Measurements from ENCODE around the gene E2F4. TPM values are rescaled to one million over a fixed set of nuclear protein-coding genes. Genes with fewer than 3 reads are reported as not detected.
A peak's percentile ranks its signal among the peaks of the same experiment; 100 is the strongest.

The E2F4 gene
- total and polyA plus RNA-seq, 2 of the 8 experiments (the other 6 are each of a cell fraction or from before 2014, with no cell fraction given) = 79.9 to 157 TPM

- peak overlapping the region; percentile 17; the same call in 1 of the 2 replicates for H2AFZ ChIP-seq (ENCODE audit: low read length)
- FAIRE-seq = no peak
- H3K4me2 ChIP-seq (ENCODE audit: insufficient read depth in 1 of 2, low read depth in 2 of 2, low read length in 2 of 2) = peak overlapping the region; percentile 67 to 92
- TF ChIP-seq MAX (IDR thresholded peaks at IDR 0.05) (no peak), EZH2 (IDR thresholded peaks at IDR 0.05; ENCODE audit: low read depth, low read length, severe bottlenecking) (peak; percentile 69), E2F6 (IDR thresholded peaks at IDR 0.05) (no peak), BCL11A (IDR thresholded peaks at IDR 0.05; ENCODE audit: low read depth in 2 of 2, low read length in 2 of 2) (no peak), SUZ12 (IDR thresholded peaks at IDR 0.05; ENCODE audit: low read length) (peak; percentile 76), SP2 (IDR thresholded peaks at IDR 0.05; ENCODE audit: low read length) (no peak), SIN3A (conservative IDR thresholded peaks at IDR 0.05 in 1 of 2, IDR thresholded peaks at IDR 0.05 in 1 of 2; ENCODE audit: low read depth in 1 of 2, low read length in 2 of 2) (no peak), GTF2F1 (IDR thresholded peaks at IDR 0.05; ENCODE audit: borderline replicate concordance, low read depth, low read length) (no peak), TAF1 (IDR thresholded peaks at IDR 0.05; ENCODE audit: low read depth, low read length) (no peak), KDM4A (IDR thresholded peaks at IDR 0.05; ENCODE audit: low read depth, low read length, severe bottlenecking) (peak; percentile 32), FOSL1 (IDR thresholded peaks at IDR 0.05; ENCODE audit: insufficient read depth, low read depth, low read length) (no peak)
Observed at GRCh38 chr16:67184453-67184994, 7.4 kb upstream of the E2F4 start.

More at GRCh38 chr16:67184453-67184994, 7.4 kb upstream of the E2F4 start:
- H3K36me3 ChIP-seq (ENCODE audit: control insufficient read depth in 2 of 4, insufficient read depth in 4 of 4, low read length in 3 of 4) = no peaks in the 10 kb centered on the region; a peak in 1 of 8 replicates
- H3K56ac ChIP-seq (replicated peaks; ENCODE audit: insufficient read length, low read depth, low read length) = no peak overlapping the region
- H2BK15ac ChIP-seq (ENCODE audit: low read length) = no peak overlapping the region
- no peak overlapping the region for H3K23ac ChIP-seq (ENCODE audit: insufficient read length)
- no peak overlapping the region for H3K27ac ChIP-seq (ENCODE audit: low read depth, low read length)
- no peaks in the 10 kb centered on the region for H3K79me1 ChIP-seq (ENCODE audit: low read depth, low read length)
- H3K23me2 ChIP-seq (ENCODE audit: low read depth, low read length) = peaks cover 13% of the 10 kb centered on the region; the same call in 1 of the 2 replicates
- no peak overlapping the region for H2BK120ac ChIP-seq (replicated peaks; ENCODE audit: low read depth, low read length)
- H3K4ac ChIP-seq (replicated peaks; ENCODE audit: insufficient read length, low read depth, low read length) = no peak overlapping the region
- WGBS, 2 experiments (ENCODE audit: extremely low coverage in 1 of 2, insufficient coverage in 1 of 2, insufficient read length in 1 of 2, insufficient replicate concordance in 2 of 2, low coverage in 1 of 2, low lambda C conversion rate in 2 of 2, missing lambda C conversion rate in 1 of 2) = 13% methylated on average over 51 of the region's 59 CpGs; no CpG with 5 or more reads in 1 of the 2 experiments
- H3K27me3 ChIP-seq (replicated peaks in 1 of 4; ENCODE audit: control insufficient read depth in 3 of 4, extremely low read depth in 1 of 4, insufficient read depth in 3 of 4, low read length in 3 of 4) = peaks cover 8 to 32% (median 19%) of the 10 kb centered on the region in 4 experiments
- H2BK12ac ChIP-seq (ENCODE audit: low read depth, low read length) = no peak overlapping the region
- H3K4me3 ChIP-seq (ENCODE audit: extremely low read depth in 1 of 4, insufficient read depth in 2 of 4, low read depth in 3 of 4, low read length in 4 of 4) = peak overlapping the region; percentile 73 to 90 (median 85)
- H3K9me3 ChIP-seq (ENCODE audit: insufficient read depth in 2 of 2, low read depth in 1 of 2, low read length in 1 of 2) = no peaks in the 10 kb centered on the region
- ChIA-PET CTCF (ENCODE audit: partially characterized antibody) (interaction anchor here (0.5 to 9.3 kb wide), 28 partner anchors 10 to 459 kb away, joined by 3 to 151 read pairs (median 4); partner anchors contain the start of genes ELMO3, FBXL8, FHOD1 and HSF4), POLR2A (ENCODE audit: partially characterized antibody) (interaction anchor here (0.7 to 4.0 kb wide), 10 partner anchors 10 to 62 kb away, joined by 3 to 19 read pairs (median 4); partner anchors contain the start of genes HSF4 and NOL3)
- H4K5ac ChIP-seq (ENCODE audit: insufficient read length, low read depth, low read length) = no peak overlapping the region
- no peak overlapping the region; the same call in 1 of the 2 replicates for H3K18ac ChIP-seq (ENCODE audit: extremely low read depth, low read length)
- peaks cover 0 to 5% of the 10 kb centered on the region in 2 experiments; a peak in 1 of 4 replicates for H3K79me2 ChIP-seq (ENCODE audit: control insufficient read depth in 1 of 2, insufficient read depth in 2 of 2, low read length in 2 of 2)
- no peak overlapping the region for H3K14ac ChIP-seq (ENCODE audit: insufficient read length)
- H2AK5ac ChIP-seq (ENCODE audit: low read depth, low read length) = no peak overlapping the region
- H4K91ac ChIP-seq (replicated peaks; ENCODE audit: insufficient read length, low read length) = no peak overlapping the region
- DNase-seq (ENCODE audit: low read depth in 1 of 2, low spot score in 2 of 2) = peak in 1 of 2 experiments; percentile 70
- no peak overlapping the region for H2BK20ac ChIP-seq (ENCODE audit: low read length)
- H2BK5ac ChIP-seq (ENCODE audit: low read depth, low read length) = no peak overlapping the region
- H3K9ac ChIP-seq (replicated peaks in 1 of 4; ENCODE audit: extremely low read depth in 1 of 4, low read depth in 3 of 4, low read length in 3 of 4) = no peak overlapping the region
- H4K8ac ChIP-seq (ENCODE audit: extremely low read depth, insufficient read depth, low read length) = peak overlapping the region; percentile 90
- peaks cover 2 to 22% of the 10 kb centered on the region in 2 experiments for H4K20me1 ChIP-seq (replicated peaks in 1 of 2; ENCODE audit: control insufficient read depth in 1 of 2, insufficient read depth in 2 of 2, low read length in 2 of 2)
- peaks cover 0 to 17% (median 10%) of the 10 kb centered on the region in 4 experiments; a peak in 5 of 7 replicates for H3K4me1 ChIP-seq (replicated peaks in 1 of 4; ENCODE audit: control insufficient read depth in 3 of 4, insufficient read depth in 4 of 4, low read length in 3 of 4)
